Measurements from ENCODE around the gene GBA2. TPM values are rescaled to one million over a fixed set of nuclear protein-coding genes. Genes with fewer than 3 reads are reported as not detected.

The GBA2 gene
- total RNA-seq, 1 donor from 2014 or later, result 84.7 TPM

DNA sequence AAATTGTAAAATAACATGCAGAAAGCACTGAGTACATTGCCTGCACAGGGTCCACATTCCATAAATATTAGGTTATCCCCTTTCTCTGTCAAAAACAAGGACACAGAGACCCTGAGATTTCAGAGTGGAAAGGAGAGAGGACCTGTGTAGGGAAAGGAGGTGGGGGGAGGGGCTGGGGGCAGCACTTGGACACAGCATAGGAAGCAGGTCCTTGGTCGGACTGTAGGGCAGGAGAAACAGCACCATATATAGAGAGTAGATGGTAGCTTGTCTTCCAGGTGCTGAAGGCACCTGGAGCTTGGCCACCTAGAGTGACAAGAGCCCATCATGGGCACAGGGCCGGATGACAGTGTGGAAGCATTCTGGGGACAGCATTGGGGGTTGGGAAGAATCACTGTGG, 61.7 kb downstream of the GBA2 start:
- H3K9me3 Mint-ChIP-seq, result no peaks in the 10 kb centered on the region
- DNase-seq (ENCODE audit: low spot score in 2 of 2, unreplicated experiment in 2 of 2), result no peak
- peaks cover 38% of the 10 kb centered on the region for H3K4me1 Mint-ChIP-seq
- peak overlapping the region; percentile 66 for H3K27ac Mint-ChIP-seq
- H3K36me3 Mint-ChIP-seq, result peaks cover 28% of the 10 kb centered on the region
- TF ChIP-seq, protein P1, sequence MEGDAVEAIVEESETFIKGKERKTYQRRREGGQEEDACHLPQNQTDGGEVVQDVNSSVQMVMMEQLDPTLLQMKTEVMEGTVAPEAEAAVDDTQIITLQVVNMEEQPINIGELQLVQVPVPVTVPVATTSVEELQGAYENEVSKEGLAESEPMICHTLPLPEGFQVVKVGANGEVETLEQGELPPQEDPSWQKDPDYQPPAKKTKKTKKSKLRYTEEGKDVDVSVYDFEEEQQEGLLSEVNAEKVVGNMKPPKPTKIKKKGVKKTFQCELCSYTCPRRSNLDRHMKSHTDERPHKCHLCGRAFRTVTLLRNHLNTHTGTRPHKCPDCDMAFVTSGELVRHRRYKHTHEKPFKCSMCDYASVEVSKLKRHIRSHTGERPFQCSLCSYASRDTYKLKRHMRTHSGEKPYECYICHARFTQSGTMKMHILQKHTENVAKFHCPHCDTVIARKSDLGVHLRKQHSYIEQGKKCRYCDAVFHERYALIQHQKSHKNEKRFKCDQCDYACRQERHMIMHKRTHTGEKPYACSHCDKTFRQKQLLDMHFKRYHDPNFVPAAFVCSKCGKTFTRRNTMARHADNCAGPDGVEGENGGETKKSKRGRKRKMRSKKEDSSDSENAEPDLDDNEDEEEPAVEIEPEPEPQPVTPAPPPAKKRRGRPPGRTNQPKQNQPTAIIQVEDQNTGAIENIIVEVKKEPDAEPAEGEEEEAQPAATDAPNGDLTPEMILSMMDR (IDR thresholded peaks at IDR 0.05; ENCODE audit: unreplicated experiment), result no peak
- H3K27me3 Mint-ChIP-seq (ENCODE audit: low read depth), result no peaks in the 10 kb centered on the region
- H3K4me3 Mint-ChIP-seq, result peak overlapping the region; percentile 49

Small RNA genes lying within 50 kb of the gene (microRNA-seq; reads per million reads assigned to microRNA genes)
- gene MIR6852 (2.1 reads per million), gene MIR6853 (1.5 reads per million)

Other genes with a start within 250 kb of the GBA2 start
- 48.7 to 52.9 TPM (median 49.0 TPM) in 3 replicates for gene TESK1, start 144.0 kb downstream of the GBA2 start, total RNA-seq
- 4.2 to 5.2 TPM (median 4.7 TPM) in 3 replicates for gene CD72, start 130.8 kb downstream of the GBA2 start, total RNA-seq
- gene SIT1, start 98.3 kb downstream of the GBA2 start, total RNA-seq, result not detected in 3 replicates
- gene RMRP, start 91.2 kb downstream of the GBA2 start, total RNA-seq, result 20,234 to 21,305 TPM (median 21,148 TPM) in 3 replicates
- 16.7 to 17.8 TPM (median 17.0 TPM) in 3 replicates for gene CCDC107, start 90.9 kb downstream of the GBA2 start, total RNA-seq
- gene ARHGEF39, start 84.0 kb downstream of the GBA2 start, total RNA-seq, result 6.3 to 8.0 TPM (median 6.5 TPM) in 3 replicates
- gene CA9, start 75.3 kb downstream of the GBA2 start, total RNA-seq, result 1.1 to 2.3 TPM (median 1.7 TPM) in 3 replicates
- 289 to 294 TPM (median 291 TPM) in 3 replicates for gene TPM2, start 59.3 kb downstream of the GBA2 start, total RNA-seq
- 224 to 230 TPM (median 226 TPM) in 3 replicates for gene TLN1, start 17.0 kb downstream of the GBA2 start, total RNA-seq
- gene CREB3, start 16.6 kb downstream of the GBA2 start, total RNA-seq, result 29.1 to 32.7 TPM (median 31.6 TPM) in 3 replicates
- gene RGP1, start 59 bp upstream of the GBA2 start, total RNA-seq, result 32.6 to 34.3 TPM (median 33.9 TPM) in 3 replicates
- not detected in 3 replicates for gene MSMP, start 5.0 kb upstream of the GBA2 start, total RNA-seq
- 27.2 to 32.4 TPM (median 30.6 TPM) in 3 replicates for gene NPR2, start 42.4 kb upstream of the GBA2 start, total RNA-seq
- 0.89 to 1.6 TPM (median 1.4 TPM) in 3 replicates for gene SPAG8, start 63.0 kb upstream of the GBA2 start, total RNA-seq
- 29.3 to 31.3 TPM (median 30.7 TPM) in 3 replicates for gene HINT2, start 65.8 kb upstream of the GBA2 start, total RNA-seq
- gene FAM221B, start 79.5 kb upstream of the GBA2 start, total RNA-seq, result 0.07 TPM in 1 of 3 replicates, not detected in the others
- 44.4 to 47.9 TPM (median 45.0 TPM) in 3 replicates for gene TMEM8B, start 80.0 kb upstream of the GBA2 start, total RNA-seq
- gene OR13J1, start 121.2 kb upstream of the GBA2 start, total RNA-seq, result not detected in 3 replicates
- gene HRCT1, start 157.0 kb upstream of the GBA2 start, total RNA-seq, result 0.72 to 1.2 TPM (median 1.0 TPM) in 3 replicates
- 0.14 to 0.47 TPM (median 0.27 TPM) in 3 replicates for gene SPAAR, start 160.3 kb upstream of the GBA2 start, total RNA-seq
- gene OR2S2, start 208.9 kb upstream of the GBA2 start, total RNA-seq, result not detected in 3 replicates

All from mesothelial cell of epicardium (in vitro differentiated cells).